GM21423 (cell line): ENCODE data around the gene RETSAT.
"Not testable (repeated sequence)": the region's sequence is repeated elsewhere in the genome, so short reads cannot be mapped to it uniquely, and the experiment has no call there.

Experiments
- ATAC-seq: cut with Tn5 transposase; IDR thresholded peaks from one replicate; pipeline ENCODE4 v1.9.1; 2021; ENCODE audit warnings: mild to moderate bottlenecking, moderate library complexity; ENCODE audit not compliant: unreplicated experiment

The RETSAT gene

GRCh38 chr2:85334928-85335327 lies 19.4 kb downstream of the RETSAT start:
- no peak for ATAC-seq

GRCh38 chr2:85333877-85334276 lies 20.5 kb downstream of the RETSAT start:
- ATAC-seq = not testable (repeated sequence)

- ATAC-seq = no peak
Measured at GRCh38 chr2:85330839-85331636, 23.3 kb downstream of the RETSAT start.

GRCh38 chr2:85329701-85330100 lies 24.6 kb downstream of the RETSAT start:
- ATAC-seq = not testable (repeated sequence)

GRCh38 chr2:85329181-85329651 lies 25.1 kb downstream of the RETSAT start:
- no peak for ATAC-seq

GRCh38 chr2:85327822-85328617 lies 26.3 kb downstream of the RETSAT start, which contains the start of gene TGOLN2:
TSS of gene TGOLN2 (minus strand) at chr2:85327989. CDS start at chr2:85327962, 27 bp downstream.
- ATAC-seq = peak; percentile 83

- ATAC-seq = peak; percentile 30
Measured at GRCh38 chr2:85327160-85327821, 27.0 kb downstream of the RETSAT start.

GRCh38 chr2:85326406-85327159 lies 27.7 kb downstream of the RETSAT start:
- ATAC-seq = no peak

- no peak for ATAC-seq
Measured at GRCh38 chr2:85325466-85325811, 28.9 kb downstream of the RETSAT start.

GRCh38 chr2:85324639-85325465 lies 29.5 kb downstream of the RETSAT start:
- ATAC-seq = no peak

- ATAC-seq = not testable (repeated sequence)
Measured at GRCh38 chr2:85323988-85324367, 30.4 kb downstream of the RETSAT start.

GRCh38 chr2:85323351-85323987 lies 30.9 kb downstream of the RETSAT start:
- no peak for ATAC-seq

- no peak for ATAC-seq
Measured at GRCh38 chr2:85319796-85320195, 34.5 kb downstream of the RETSAT start.

GRCh38 chr2:85318222-85319074 lies 35.9 kb downstream of the RETSAT start:
- no peak for ATAC-seq

- ATAC-seq = not testable (repeated sequence)
Measured at GRCh38 chr2:85315921-85316320, 38.4 kb downstream of the RETSAT start.

GRCh38 chr2:85314884-85315242 lies 39.5 kb downstream of the RETSAT start:
- no peak for ATAC-seq

GRCh38 chr2:85312404-85312803 lies 41.9 kb downstream of the RETSAT start:
- ATAC-seq = no peak

GRCh38 chr2:85310330-85310729 lies 44.0 kb downstream of the RETSAT start:
- ATAC-seq = no peak
